Skeletal muscle tissue (tissue), 4 donors: ENCODE measurements around the gene FURIN. TPM values are rescaled to one million over a fixed set of nuclear protein-coding genes. Genes with fewer than 3 reads are reported as not detected.

ENCODE experiments used
- H3K27ac ChIP-seq: one replicate; pipeline ENCODE4 v1.7.0; 2013; ENCODE audit warnings: mild to moderate bottlenecking, low read depth, low read length, inconsistent platforms
- H3K27me3 ChIP-seq, 3 donors: one replicate each; pipeline ENCODE4 v1.7.0; 2013; ENCODE audit warnings: low read length in 3 of 3; ENCODE audit not compliant: control insufficient read depth in 3 of 3, insufficient read depth in 3 of 3
- H3K36me3 ChIP-seq, 3 donors: one replicate each; pipeline ENCODE4 v1.7.0; 2013; ENCODE audit warnings: low read length in 3 of 3; ENCODE audit not compliant: control insufficient read depth in 3 of 3, insufficient read depth in 3 of 3
- H3K4me1 ChIP-seq, 3 donors: one replicate each; pipeline ENCODE4 v1.7.0; 2013; ENCODE audit warnings: low read length in 3 of 3, mild to moderate bottlenecking in 3 of 3; ENCODE audit not compliant: control insufficient read depth in 3 of 3, insufficient read depth in 3 of 3
- H3K4me3 ChIP-seq, 3 donors: one replicate each; pipeline ENCODE4 v1.7.0; 2013; ENCODE audit warnings: low read length in 3 of 3
- H3K9ac ChIP-seq, 3 donors: one replicate each; pipeline ENCODE4 v1.7.0; 2013; ENCODE audit warnings: low read length in 3 of 3, mild to moderate bottlenecking in 3 of 3, moderate library complexity in 2 of 3, low read depth in 1 of 3
- H3K9me3 ChIP-seq, 3 donors: one replicate each; pipeline ENCODE4 v1.7.0; 2013; ENCODE audit warnings: low read length in 3 of 3; ENCODE audit not compliant: control insufficient read depth in 3 of 3
- total RNA-seq: library from RNA; depleted of rRNA; stranded (reverse); fragments of >200 nt; gene quantifications from one replicate; pipeline ENCODE4 v1.2.3, GENCODE V29; 2014
- donor health status: Osteomylitis.

Gene FURIN
- total RNA-seq, 1 donor from 2014 or later, result 12.0 TPM

DNA sequence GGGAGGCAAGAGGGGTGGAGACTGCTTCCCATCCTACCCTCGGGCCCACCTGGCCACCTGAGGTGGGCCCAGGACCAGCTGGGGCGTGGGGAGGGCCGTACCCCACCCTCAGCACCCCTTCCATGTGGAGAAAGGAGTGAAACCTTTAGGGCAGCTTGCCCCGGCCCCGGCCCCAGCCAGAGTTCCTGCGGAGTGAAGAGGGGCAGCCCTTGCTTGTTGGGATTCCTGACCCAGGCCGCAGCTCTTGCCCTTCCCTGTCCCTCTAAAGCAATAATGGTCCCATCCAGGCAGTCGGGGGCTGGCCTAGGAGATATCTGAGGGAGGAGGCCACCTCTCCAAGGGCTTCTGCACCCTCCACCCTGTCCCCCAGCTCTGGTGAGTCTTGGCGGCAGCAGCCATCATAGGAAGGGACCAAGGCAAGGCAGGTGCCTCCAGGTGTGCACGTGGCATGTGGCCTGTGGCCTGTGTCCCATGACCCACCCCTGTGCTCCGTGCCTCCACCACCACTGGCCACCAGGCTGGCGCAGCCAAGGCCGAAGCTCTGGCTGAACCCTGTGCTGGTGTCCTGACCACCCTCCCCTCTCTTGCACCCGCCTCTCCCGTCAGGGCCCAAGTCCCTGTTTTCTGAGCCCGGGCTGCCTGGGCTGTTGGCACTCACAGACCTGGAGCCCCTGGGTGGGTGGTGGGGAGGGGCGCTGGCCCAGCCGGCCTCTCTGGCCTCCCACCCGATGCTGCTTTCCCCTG lies 13.8 kb downstream of the FURIN start:
- H3K4me3 ChIP-seq, result no peak overlapping the region
- no peak overlapping the region for H3K27ac ChIP-seq
- peaks cover 25 to 27% (median 27%) of the 10 kb centered on the region in 3 donors for H3K4me1 ChIP-seq
- peaks cover 46 to 50% (median 49%) of the 10 kb centered on the region in 3 donors for H3K36me3 ChIP-seq
- no peaks in the 10 kb centered on the region for H3K9me3 ChIP-seq
- H3K9ac ChIP-seq, result no peak overlapping the region
- H3K27me3 ChIP-seq, result no peaks in the 10 kb centered on the region

DNA sequence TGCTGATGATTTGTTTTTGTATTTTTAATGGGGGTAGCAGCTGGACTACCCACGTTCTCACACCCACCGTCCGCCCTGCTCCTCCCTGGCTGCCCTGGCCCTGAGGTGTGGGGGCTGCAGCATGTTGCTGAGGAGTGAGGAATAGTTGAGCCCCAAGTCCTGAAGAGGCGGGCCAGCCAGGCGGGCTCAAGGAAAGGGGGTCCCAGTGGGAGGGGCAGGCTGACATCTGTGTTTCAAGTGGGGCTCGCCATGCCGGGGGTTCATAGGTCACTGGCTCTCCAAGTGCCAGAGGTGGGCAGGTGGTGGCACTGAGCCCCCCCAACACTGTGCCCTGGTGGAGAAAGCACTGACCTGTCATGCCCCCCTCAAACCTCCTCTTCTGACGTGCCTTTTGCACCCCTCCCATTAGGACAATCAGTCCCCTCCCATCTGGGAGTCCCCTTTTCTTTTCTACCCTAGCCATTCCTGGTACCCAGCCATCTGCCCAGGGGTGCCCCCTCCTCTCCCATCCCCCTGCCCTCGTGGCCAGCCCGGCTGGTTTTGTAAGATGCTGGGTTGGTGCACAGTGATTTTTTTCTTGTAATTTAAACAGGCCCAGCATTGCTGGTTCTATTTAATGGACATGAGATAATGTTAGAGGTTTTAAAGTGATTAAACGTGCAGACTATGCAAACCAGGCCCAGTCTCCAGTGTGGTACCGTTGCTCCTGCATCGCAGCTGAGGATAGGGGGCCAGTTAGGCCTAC lies 14.6 kb downstream of the FURIN start:
- peak overlapping the region; percentile 85 for H3K27ac ChIP-seq
- H3K9me3 ChIP-seq, result no peaks in the 10 kb centered on the region
- H3K36me3 ChIP-seq, result peaks cover 39 to 43% (median 42%) of the 10 kb centered on the region in 3 donors
- H3K4me1 ChIP-seq, result peaks cover 25 to 27% (median 27%) of the 10 kb centered on the region in 3 donors
- H3K9ac ChIP-seq, result peak overlapping the region; percentile 63 to 83 (median 80)
- H3K27me3 ChIP-seq, result no peaks in the 10 kb centered on the region
- peak overlapping the region in 1 of 3 donors; percentile 13 for H3K4me3 ChIP-seq

DNA sequence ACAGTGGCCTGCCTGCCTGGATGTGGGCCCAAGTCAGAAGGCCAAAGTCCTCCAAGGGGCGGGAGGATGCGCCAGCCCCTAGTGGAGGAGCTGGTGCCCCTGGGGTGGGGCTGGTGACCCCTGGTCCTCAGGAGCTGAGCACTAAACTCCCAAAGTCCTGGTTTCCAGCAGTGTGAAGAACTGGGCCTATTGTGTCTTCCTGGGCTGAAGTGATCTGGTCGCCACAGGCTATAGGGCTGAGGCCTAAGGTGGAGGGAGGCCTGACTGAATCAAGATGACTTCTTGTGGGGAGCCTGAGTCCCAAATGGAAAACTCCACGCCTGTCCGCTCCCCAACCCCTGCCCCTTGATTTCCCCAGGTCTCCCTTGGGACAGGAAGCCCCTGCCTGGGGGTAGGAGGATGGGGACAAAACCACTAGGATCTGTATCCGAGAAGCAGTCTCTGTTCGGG lies 15.2 kb downstream of the FURIN start:
- Histone ChIP-seq H3K36me3 (peaks cover 34 to 37% (median 36%) of the 10 kb centered on the region in 3 donors), H3K4me1 (peaks cover 25 to 27% (median 27%) of the 10 kb centered on the region in 3 donors), H3K4me3 (peak overlapping the region; percentile 29 to 54 (median 54)), H3K27me3 (no peaks in the 10 kb centered on the region), H3K9me3 (no peaks in the 10 kb centered on the region), H3K9ac (peak overlapping the region; percentile 63 to 83 (median 80)), H3K27ac (peak overlapping the region; percentile 85)

DNA sequence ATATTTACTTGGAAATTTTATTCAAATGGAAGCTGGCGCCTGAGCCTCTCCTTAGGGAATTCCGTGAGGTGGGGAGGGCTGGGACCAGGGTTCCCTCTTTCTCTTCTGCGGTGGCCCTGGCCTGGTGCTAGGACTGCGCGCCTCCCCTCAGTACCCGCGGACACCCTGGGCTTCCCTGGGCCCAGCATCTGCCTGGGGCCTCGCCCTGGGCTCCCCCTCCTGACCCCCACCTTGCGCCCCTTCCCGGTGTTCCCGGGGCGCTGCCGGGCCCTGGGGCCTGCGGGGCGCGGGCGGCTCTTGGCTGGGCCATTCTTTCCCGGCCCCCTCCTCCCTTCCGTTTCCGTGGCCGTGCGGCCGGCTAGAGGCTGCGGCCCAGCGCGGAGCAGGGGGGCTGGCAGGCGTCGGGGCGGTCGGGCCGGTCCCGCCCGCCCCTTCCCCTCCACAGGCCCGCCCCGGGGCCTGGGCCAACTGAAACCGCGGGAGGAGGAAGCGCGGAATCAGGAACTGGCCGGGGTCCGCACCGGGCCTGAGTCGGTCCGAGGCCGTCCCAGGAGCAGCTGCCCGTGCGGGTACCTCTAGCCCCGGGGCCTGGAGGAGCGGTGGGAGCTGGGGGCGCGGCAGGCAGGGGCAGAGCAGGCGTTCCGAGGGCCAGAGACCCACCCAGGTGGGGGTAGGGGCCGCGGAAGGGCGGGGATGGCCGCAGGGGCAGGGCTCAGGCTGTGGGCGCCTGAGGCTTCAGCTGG lies 15.8 kb downstream of the FURIN start, which contains the start of gene FES:
Gene FES, plus strand, starts transcription at position 529 of the 743 bp plus-strand sequence. CDS start 542 bp downstream, outside the sequence.
- no peaks in the 10 kb centered on the region for H3K27me3 ChIP-seq
- no peaks in the 10 kb centered on the region for H3K9me3 ChIP-seq
- peak within 1 kb of the TSS; percentile 85 for H3K27ac ChIP-seq
- H3K36me3 ChIP-seq, result peaks cover 28 to 33% (median 30%) of the 10 kb centered on the region in 3 donors
- peak within 1 kb of the TSS; percentile 63 to 83 (median 80) for H3K9ac ChIP-seq
- peak within 1 kb of the TSS; percentile 69 to 73 (median 72) for H3K4me3 ChIP-seq
- H3K4me1 ChIP-seq, result peaks cover 25 to 27% (median 27%) of the 10 kb centered on the region in 3 donors

DNA sequence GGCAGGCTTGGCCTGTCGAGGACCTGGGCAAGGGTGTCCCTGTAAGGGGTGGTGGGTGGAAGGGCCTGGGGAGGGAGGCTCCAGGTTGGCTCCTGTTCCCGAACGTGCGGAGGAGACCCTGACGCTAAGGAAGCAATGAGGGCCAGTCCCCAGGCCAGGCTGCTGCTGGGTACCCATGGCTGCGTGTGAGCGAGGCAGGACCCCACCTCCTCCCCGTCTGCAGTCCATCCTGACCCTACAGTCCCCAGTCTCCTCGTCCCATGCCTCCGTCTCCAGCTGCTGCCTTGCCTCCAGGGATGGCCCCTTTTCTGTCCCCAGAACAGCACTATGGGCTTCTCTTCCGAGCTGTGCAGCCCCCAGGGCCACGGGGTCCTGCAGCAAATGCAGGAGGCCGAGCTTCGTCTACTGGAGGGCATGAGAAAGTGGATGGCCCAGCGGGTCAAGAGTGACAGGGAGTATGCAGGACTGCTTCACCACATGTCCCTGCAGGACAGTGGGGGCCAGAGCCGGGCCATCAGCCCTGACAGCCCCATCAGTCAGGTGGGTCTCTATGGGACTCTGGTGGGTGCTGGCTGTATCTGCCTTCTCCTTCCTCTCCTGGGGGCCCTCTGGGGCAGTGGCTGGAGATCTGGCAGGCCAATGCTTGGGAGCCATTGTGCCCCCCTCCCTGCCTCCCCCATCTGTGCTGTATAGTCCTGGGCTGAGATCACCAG lies 16.5 kb downstream of the FURIN start:
- Histone ChIP-seq H3K27me3 (no peaks in the 10 kb centered on the region), H3K4me1 (peaks cover 25 to 27% (median 27%) of the 10 kb centered on the region in 3 donors), H3K36me3 (peaks cover 25 to 29% (median 26%) of the 10 kb centered on the region in 3 donors), H3K27ac (peak overlapping the region; percentile 85), H3K9me3 (no peaks in the 10 kb centered on the region), H3K9ac (peak overlapping the region; percentile 63 to 83 (median 80)), H3K4me3 (peak overlapping the region; percentile 69 to 73 (median 72))

DNA sequence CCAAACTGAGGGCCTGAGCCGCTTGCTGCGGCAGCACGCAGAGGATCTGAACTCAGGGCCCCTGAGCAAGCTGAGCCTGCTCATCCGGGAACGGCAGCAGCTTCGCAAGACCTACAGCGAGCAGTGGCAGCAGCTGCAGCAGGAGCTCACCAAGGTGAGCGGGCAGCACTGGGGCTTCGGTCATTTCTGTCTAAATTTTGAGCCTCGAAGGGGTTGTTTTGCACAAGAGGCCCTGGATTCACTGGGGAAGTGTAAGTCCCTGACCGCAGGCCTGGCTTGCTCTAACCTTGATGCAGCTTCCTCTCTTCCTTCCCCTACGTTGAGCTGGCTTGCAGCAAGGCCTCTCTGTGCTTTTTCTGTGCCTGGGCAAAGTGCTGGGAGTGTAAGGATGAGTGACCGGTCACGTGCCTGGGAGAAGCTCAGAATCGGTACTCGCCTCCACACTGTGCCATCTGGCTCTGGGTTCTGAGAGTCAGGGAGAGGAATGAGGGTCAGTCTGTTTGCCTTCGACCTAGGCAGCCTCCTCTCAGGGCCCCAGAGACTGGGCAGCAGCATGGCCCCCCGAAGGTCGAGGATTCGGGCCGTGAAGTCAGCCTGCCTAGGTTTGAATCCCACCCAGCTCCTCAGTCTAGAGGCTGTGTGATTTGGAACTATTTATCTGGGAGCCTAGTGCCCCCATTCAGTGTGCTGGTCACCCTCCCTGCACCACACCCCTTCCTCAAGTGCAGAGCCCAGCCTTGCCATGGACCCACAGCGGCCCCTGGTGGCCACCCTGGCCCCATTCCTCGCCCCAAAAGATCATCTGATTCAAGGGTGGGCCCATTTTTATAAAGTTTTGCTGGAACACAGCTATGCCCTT lies 17.3 kb downstream of the FURIN start:
- H3K36me3 ChIP-seq, result peaks cover 22 to 25% (median 25%) of the 10 kb centered on the region in 3 donors
- no peaks in the 10 kb centered on the region for H3K27me3 ChIP-seq
- no peaks in the 10 kb centered on the region for H3K9me3 ChIP-seq
- H3K4me1 ChIP-seq, result peaks cover 25 to 27% (median 27%) of the 10 kb centered on the region in 3 donors
- peak overlapping the region; percentile 85 for H3K27ac ChIP-seq
- peak overlapping the region in 2 of 3 donors; percentile 63 to 83 for H3K9ac ChIP-seq
- H3K4me3 ChIP-seq, result peak overlapping the region; percentile 69 to 73 (median 72)

DNA sequence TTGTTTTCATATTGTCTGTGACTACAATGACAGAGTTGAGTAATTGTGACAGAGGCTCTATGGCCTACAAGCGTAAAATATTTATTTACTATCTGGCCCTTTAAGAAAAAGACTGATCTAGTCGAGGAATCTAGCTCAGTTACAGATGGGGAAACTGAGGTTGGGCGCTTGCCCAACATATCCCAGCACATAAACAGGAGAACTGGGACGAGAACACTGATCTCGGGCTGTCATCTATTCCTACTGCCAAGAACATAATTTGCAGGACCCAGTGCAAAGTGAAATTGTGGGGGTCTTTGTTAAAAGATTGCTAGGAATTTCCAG lies 17.9 kb downstream of the FURIN start:
- Histone ChIP-seq H3K9ac (peak overlapping the region in 1 of 3 donors; percentile 10), H3K36me3 (peaks cover 20 to 23% (median 20%) of the 10 kb centered on the region in 3 donors), H3K9me3 (no peaks in the 10 kb centered on the region), H3K27ac (no peak overlapping the region), H3K4me3 (peak overlapping the region in 1 of 3 donors; percentile 72), H3K4me1 (peaks cover 25 to 27% (median 27%) of the 10 kb centered on the region in 3 donors), H3K27me3 (no peaks in the 10 kb centered on the region)

DNA sequence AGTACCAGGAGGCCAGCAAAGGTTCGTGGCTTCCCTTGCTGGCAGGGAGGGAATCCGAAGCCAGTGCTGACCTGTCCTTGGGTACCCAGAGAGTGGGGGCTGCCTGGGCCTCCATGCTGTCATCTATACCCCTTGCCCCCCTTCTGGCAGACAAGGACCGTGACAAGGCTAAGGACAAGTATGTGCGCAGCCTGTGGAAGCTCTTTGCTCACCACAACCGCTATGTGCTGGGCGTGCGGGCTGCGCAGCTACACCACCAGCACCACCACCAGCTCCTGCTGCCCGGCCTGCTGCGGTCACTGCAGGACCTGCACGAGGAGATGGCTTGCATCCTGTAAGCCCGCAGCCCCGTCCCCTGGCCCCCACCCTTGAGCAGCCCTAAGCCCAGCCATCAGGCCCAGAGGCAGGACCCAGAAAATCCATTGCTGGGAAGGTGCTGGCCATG lies 18.7 kb downstream of the FURIN start:
- H3K36me3 ChIP-seq, result peaks cover 22 to 29% (median 23%) of the 10 kb centered on the region in 3 donors

More for the DNA sequence above, 18.7 kb downstream of the FURIN start:
- Histone ChIP-seq H3K9ac (peak overlapping the region in 1 of 3 donors; percentile 10), H3K27me3 (no peaks in the 10 kb centered on the region), H3K4me1 (peaks cover 25 to 27% (median 27%) of the 10 kb centered on the region in 3 donors), H3K9me3 (no peaks in the 10 kb centered on the region), H3K4me3 (no peak overlapping the region), H3K27ac (no peak overlapping the region)
